H1 (cell line): ENCODE data around the gene ILK. TPM values are rescaled to one million over a fixed set of nuclear protein-coding genes. Genes with fewer than 3 reads are reported as not detected.
A peak's percentile ranks its signal among the peaks of the same experiment; 100 is the strongest.

Experiments used
- ASH2L ChIP-seq: fragments of 200-600, 300-600 bp; sonication (generic); IDR thresholded peaks from one replicate; pipeline ENCODE4 v1.7.1; 2017; ENCODE audit warnings: low read length
- CEBPB ChIP-seq: IDR thresholded peaks from 2 replicates; pipeline ENCODE4 v1.6.1; 2012; ENCODE audit warnings: low read depth, low read length
- CREB1 ChIP-seq: IDR thresholded peaks from 2 replicates; pipeline ENCODE4 v1.6.1; 2012; ENCODE audit warnings: inconsistent platforms
- HDAC6 ChIP-seq: IDR thresholded peaks from one replicate; pipeline ENCODE4 v1.7.1; 2012; ENCODE audit warnings: low read depth, mild to moderate bottlenecking, inconsistent platforms, low read length, moderate library complexity
- JUN ChIP-seq: IDR thresholded peaks from 2 replicates; pipeline ENCODE4 v1.6.1; 2011; ENCODE audit warnings: low read depth, mild to moderate bottlenecking, improper control_type of control experiment, low read length
- KDM4A ChIP-seq: IDR thresholded peaks from one replicate; pipeline ENCODE4 v1.7.1; 2012; ENCODE audit warnings: low read depth, mild to moderate bottlenecking, moderate library complexity, low read length, inconsistent platforms; ENCODE audit not compliant: severe bottlenecking
- POLR2A ChIP-seq, 2 experiments: IDR thresholded peaks; 1 replicate in 1 of 2; 2 replicates in 1 of 2; pipeline ENCODE4 v1.6.1; 2011; ENCODE audit warnings: low read depth in 2 of 2, low read length in 2 of 2, mild to moderate bottlenecking in 2 of 2; ENCODE audit errors: control extremely low read depth in 1 of 2
- RAD21 ChIP-seq, 2 experiments: IDR thresholded peaks in 1 of 2; conservative IDR thresholded peaks in 1 of 2; 2 replicates each; pipeline ENCODE4 v1.6.1; 2011; ENCODE audit warnings: low read depth in 2 of 2, low read length in 2 of 2, improper control_type of control experiment in 1 of 2, inconsistent platforms in 1 of 2, mild to moderate bottlenecking in 1 of 2, moderate library complexity in 1 of 2
- RBBP5 ChIP-seq: IDR thresholded peaks from 2 replicates; pipeline ENCODE4 v1.7.1; 2012; ENCODE audit warnings: low read depth, mild to moderate bottlenecking, inconsistent platforms, low read length, moderate library complexity, borderline replicate concordance
- TBP ChIP-seq: IDR thresholded peaks from 2 replicates; pipeline ENCODE4 v1.6.1; 2011; ENCODE audit warnings: low read depth, low read length, improper control_type of control experiment
- polyA plus RNA-seq, 7 experiments: library from polyadenylated mRNA; depleted of rRNA in 3 of 7; stranded (reverse) in 5 of 7; unstranded in 2 of 7; fragments of >200 nt in 5 of 7; fragments of 200-250 nt in 2 of 7; gene quantifications; 1 replicate in 5 of 7; 2 replicates in 1 of 7; 4 replicates in 1 of 7; pipeline versions ENCODE4 v1.2.1 to v1.2.3, GENCODE V29; 2011 to 2013; ENCODE audit warnings: missing spikeins in 2 of 7, mixed read lengths in 2 of 7
- total RNA-seq: library from RNA; stranded (reverse); fragmentation: NEBNext Ultra II Directional; extraction: Animal tissue kit (Norgen Biotek cat#: 25700); gene quantifications from 2 replicates; pipeline ENCODE4 v1.2.1, GENCODE V29; 2021

Gene ILK
- total and polyA plus RNA-seq, 2 of the 8 experiments (the other 6 are each of a cell fraction or from before 2014, with no cell fraction given), result 91.4 to 132 TPM

DNA sequence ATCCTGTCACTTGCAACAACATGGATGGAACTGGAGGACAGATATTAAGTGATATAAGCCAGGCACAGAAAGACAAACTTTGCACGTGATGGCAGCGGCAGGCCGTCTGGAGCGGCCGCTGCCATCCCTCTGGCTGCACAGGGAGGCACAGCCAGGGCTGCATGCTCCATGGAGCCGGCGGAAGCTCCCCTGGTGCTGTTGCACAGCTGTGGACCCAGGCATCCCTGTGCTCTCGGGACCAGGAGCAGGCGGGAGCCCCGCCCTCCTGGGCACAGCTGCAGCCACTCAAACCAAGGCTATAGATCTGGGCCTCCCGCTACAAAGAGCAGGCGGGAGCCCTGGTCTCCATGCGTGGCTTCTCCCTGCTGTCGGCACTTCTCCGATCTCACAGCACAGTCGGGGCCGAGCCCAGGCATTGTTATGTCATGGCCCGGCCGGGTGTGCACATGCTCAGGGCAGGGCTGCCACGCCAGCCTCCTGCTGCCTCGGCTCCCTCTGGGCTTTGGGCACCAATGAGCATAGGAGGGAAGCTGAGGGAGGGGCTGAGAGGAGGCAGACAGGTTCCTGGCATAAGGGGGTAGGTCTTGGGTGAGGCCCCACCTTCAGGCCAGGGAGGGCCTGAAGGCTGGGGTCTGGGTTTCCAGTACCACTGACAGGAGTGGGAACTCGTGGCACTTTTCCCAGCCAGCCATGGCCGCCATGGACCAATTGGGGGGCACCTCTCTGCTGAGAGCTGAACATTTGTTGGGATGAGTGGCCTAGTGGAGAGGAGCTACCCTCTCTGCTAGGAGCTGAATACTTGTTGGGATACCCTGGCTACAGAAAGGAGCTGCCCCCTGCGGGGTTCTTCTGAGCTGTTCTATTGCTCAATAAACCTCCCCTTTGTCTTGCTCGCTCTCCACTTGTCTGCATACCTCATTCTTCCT lies 16.9 kb upstream of the ILK start (continued):
- TF ChIP-seq RAD21 (IDR thresholded peaks at IDR 0.05 in 1 of 2, conservative IDR thresholded peaks at IDR 0.05 in 1 of 2; ENCODE audit: low read depth in 2 of 2, low read length in 2 of 2) (0 out of 4 replicates have a peak, but pooled peaks of 1 of the 2 experiments have one; percentile 1), RBBP5 (peak; percentile 58; the same call in 1 of the 2 replicates), POLR2A (IDR thresholded peaks at IDR 0.05; ENCODE audit: control extremely low read depth in 1 of 2, low read depth in 2 of 2, low read length in 2 of 2) (no peak; a peak in 1 of 3 replicates), JUN (no peak), CEBPB (peak; percentile 96), TBP (peak; percentile 24; the same call in 1 of the 2 replicates), CREB1 (0 out of 2 replicates have a peak, but pooled peaks have one; percentile 22), ASH2L (peak; percentile 79), KDM4A (peak; percentile 37), HDAC6 (no peak)
